ENCODE data around the gene FOXC2. TPM values are rescaled to one million over a fixed set of nuclear protein-coding genes. Genes with fewer than 3 reads are reported as not detected.

FOXC2 gene
- total RNA-seq, 4 donors from 2014 or later, result 0.56 TPM; not detected in 3

GRCh38 chr16:86577314-86577971, 10.8 kb downstream of the FOXC2 start:
- peaks cover 31% of the 10 kb centered on the region for H3K4me1 ChIP-seq
- no peaks in the 10 kb centered on the region for H3K9me3 ChIP-seq
- no peak for DNase-seq (ENCODE audit: low spot score in 2 of 2)
- H3K27ac ChIP-seq, result no peak overlapping the region
- no peaks in the 10 kb centered on the region for H3K36me3 ChIP-seq
- no peak overlapping the region for H3K4me3 ChIP-seq
- TF ChIP-seq POLR2A (IDR thresholded peaks at IDR 0.05), result no peak
- no peak for TF ChIP-seq EP300 (IDR thresholded peaks at IDR 0.05)
- TF ChIP-seq POLR2AphosphoS5 (IDR thresholded peaks at IDR 0.05), result no peak
- TF ChIP-seq CTCF (IDR thresholded peaks at IDR 0.05), result no peak
- 44% methylated on average over 12 of the region's 12 CpGs for WGBS
- peaks cover 99% of the 10 kb centered on the region for H3K27me3 ChIP-seq

GRCh38 chr16:86578061-86578599, 11.5 kb downstream of the FOXC2 start, which contains the start of gene FOXL1:
FOXL1 (plus strand) TSS chr16:86578549; CDS start chr16:86578724, 175 bp downstream.
- TF ChIP-seq POLR2AphosphoS5 (IDR thresholded peaks at IDR 0.05) (no peak), POLR2A (IDR thresholded peaks at IDR 0.05) (no peak), CTCF (IDR thresholded peaks at IDR 0.05) (no peak), EP300 (IDR thresholded peaks at IDR 0.05) (no peak)
- Histone ChIP-seq H3K4me1 (peaks cover 31% of the 10 kb centered on the region), H3K36me3 (no peaks in the 10 kb centered on the region), H3K27ac (peak within 1 kb of the TSS; percentile 16), H3K9me3 (no peaks in the 10 kb centered on the region), H3K27me3 (peaks cover 97% of the 10 kb centered on the region), H3K4me3 (peak within 1 kb of the TSS; percentile 24)
- no peak for DNase-seq (ENCODE audit: low spot score in 2 of 2)
- 62% methylated on average over 12 of the region's 13 CpGs for WGBS

- TF ChIP-seq POLR2A (IDR thresholded peaks at IDR 0.05), result no peak
- TF ChIP-seq CTCF (IDR thresholded peaks at IDR 0.05), result no peak
- no peak for TF ChIP-seq EP300 (IDR thresholded peaks at IDR 0.05)
- no peak for TF ChIP-seq POLR2AphosphoS5 (IDR thresholded peaks at IDR 0.05)
- DNase-seq (ENCODE audit: low spot score in 2 of 2), result no peak
Measured at GRCh38 chr16:86578611-86579267, 12.1 kb downstream of the FOXC2 start.

GRCh38 chr16:86579268-86580062, 12.8 kb downstream of the FOXC2 start:
- Histone ChIP-seq H3K27ac (peak overlapping the region; percentile 16), H3K4me1 (peaks cover 31% of the 10 kb centered on the region), H3K4me3 (peak overlapping the region; percentile 24), H3K9me3 (no peaks in the 10 kb centered on the region), H3K27me3 (peaks cover 95% of the 10 kb centered on the region), H3K36me3 (no peaks in the 10 kb centered on the region)
- TF ChIP-seq POLR2A (IDR thresholded peaks at IDR 0.05) (no peak), EP300 (IDR thresholded peaks at IDR 0.05) (no peak), CTCF (IDR thresholded peaks at IDR 0.05) (no peak), POLR2AphosphoS5 (IDR thresholded peaks at IDR 0.05) (no peak)
- no peak for DNase-seq (ENCODE audit: low spot score in 2 of 2)
- 8% methylated on average over 27 of the region's 69 CpGs for WGBS

More at GRCh38 chr16:86578611-86579267, 12.1 kb downstream of the FOXC2 start:
- Histone ChIP-seq H3K36me3 (no peaks in the 10 kb centered on the region), H3K4me3 (peak overlapping the region; percentile 24), H3K27me3 (peaks cover 95% of the 10 kb centered on the region), H3K27ac (peak overlapping the region; percentile 16), H3K9me3 (no peaks in the 10 kb centered on the region), H3K4me1 (peaks cover 31% of the 10 kb centered on the region)
- 7% methylated on average over 24 of the region's 69 CpGs for whole genome bisulfite sequencing

Measured in suprapubic skin (tissue), 4 donors.